H1 (cell line): ENCODE measurements around the gene PACSIN1. TPM values are rescaled to one million over a fixed set of nuclear protein-coding genes. Genes with fewer than 3 reads are reported as not detected.

ENCODE experiments used
- CTCF ChIA-PET: fragments of 300-600 bp; sonication (Branson Sonifier 250); formaldehyde crosslinking; loops from one replicate; lab custom pipeline; 2021; ENCODE audit not compliant: partially characterized antibody; lab: Charles Lee
- POLR2A ChIA-PET: fragments of 300-600 bp; sonication (Branson Sonifier 250); formaldehyde crosslinking; loops from one replicate; lab custom pipeline; 2021; ENCODE audit warnings: inconsistent platforms; ENCODE audit not compliant: partially characterized antibody; lab: Charles Lee
- DNase-seq, 2 experiments: peaks; one replicate each; pipeline versions ENCODE4 v3.0.0 to v3.0.0-alpha.2; 2010 to 2022; ENCODE audit warnings: low spot score in 2 of 2, low read depth in 1 of 2, mixed read lengths in 1 of 2
- FAIRE-seq: peaks from 2 replicates; lab custom pipeline; 2011; peaks lifted over from hg19 to GRCh38; lab: Jason Lieb, UNC
- H2AFZ ChIP-seq: 2 replicates; pipeline ENCODE4 v1.8.1; 2012; ENCODE audit warnings: low read length, inconsistent platforms
- H2AK5ac ChIP-seq: 2 replicates; pipeline ENCODE4 v1.6.1; 2013; ENCODE audit warnings: low read depth, low read length
- H2BK120ac ChIP-seq: replicated peaks from 2 replicates; pipeline ENCODE3; 2013; ENCODE audit warnings: low read depth, low read length, inconsistent platforms
- H2BK12ac ChIP-seq: 2 replicates; pipeline ENCODE4 v1.6.1; 2013; ENCODE audit warnings: low read depth, low read length
- H2BK15ac ChIP-seq: 2 replicates; pipeline ENCODE4 v1.6.1; 2013; ENCODE audit warnings: low read length
- H2BK20ac ChIP-seq: 2 replicates; pipeline ENCODE4 v1.6.1; 2013; ENCODE audit warnings: low read length
- H2BK5ac ChIP-seq: 2 replicates; pipeline ENCODE4 v1.6.1; 2013; ENCODE audit warnings: low read depth, low read length
- H3K14ac ChIP-seq: 2 replicates; pipeline ENCODE4 v1.6.1; 2013; ENCODE audit warnings: inconsistent platforms; ENCODE audit not compliant: insufficient read length
- H3K18ac ChIP-seq: 2 replicates; pipeline ENCODE4 v1.6.1; 2013; ENCODE audit warnings: low read length; ENCODE audit errors: extremely low read depth
- H3K23ac ChIP-seq: 2 replicates; pipeline ENCODE4 v1.6.1; 2013; ENCODE audit warnings: inconsistent platforms; ENCODE audit not compliant: insufficient read length
- H3K23me2 ChIP-seq: 2 replicates; pipeline ENCODE4 v1.6.1; 2013; ENCODE audit warnings: low read depth, low read length
- H3K27ac ChIP-seq: 2 replicates; pipeline ENCODE4 v1.6.1; 2011; ENCODE audit warnings: low read depth, low read length, inconsistent platforms
- H3K27me3 ChIP-seq, 4 experiments: replicated peaks in 1 of 4; 1 replicate in 1 of 4; 2 replicates in 3 of 4; pipeline versions ENCODE4 v1.6.1 to v1.8.1; 2011 to 2013; ENCODE audit warnings: low read length in 3 of 4, mild to moderate bottlenecking in 3 of 4, inconsistent platforms in 2 of 4, mixed read lengths in 2 of 4, moderate library complexity in 1 of 4; ENCODE audit not compliant: control insufficient read depth in 3 of 4, insufficient read depth in 3 of 4; ENCODE audit errors: extremely low read depth in 1 of 4
- H3K36me3 ChIP-seq, 4 experiments: 2 replicates each; pipeline versions ENCODE4 v1.6.1 to v1.8.1; 2011 to 2013; ENCODE audit warnings: mild to moderate bottlenecking in 4 of 4, low read length in 3 of 4, moderate library complexity in 2 of 4, control low read depth in 1 of 4, inconsistent platforms in 1 of 4; ENCODE audit not compliant: insufficient read depth in 4 of 4, control insufficient read depth in 2 of 4
- H3K4ac ChIP-seq: replicated peaks from 2 replicates; pipeline ENCODE3; 2013; ENCODE audit warnings: low read length, low read depth, mixed read lengths, inconsistent platforms; ENCODE audit not compliant: insufficient read length
- H3K4me1 ChIP-seq, 4 experiments: replicated peaks in 1 of 4; 1 replicate in 1 of 4; 2 replicates in 3 of 4; pipeline versions ENCODE4 v1.6.1 to v1.8.1; 2011 to 2013; ENCODE audit warnings: low read length in 3 of 4, inconsistent platforms in 2 of 4, mixed read lengths in 1 of 4; ENCODE audit not compliant: insufficient read depth in 4 of 4, control insufficient read depth in 3 of 4
- H3K4me2 ChIP-seq, 2 experiments: 2 replicates each; pipeline versions ENCODE4 v1.6.1 to v1.8.1; 2011 to 2013; ENCODE audit warnings: low read depth in 2 of 2, low read length in 2 of 2, control low read depth in 1 of 2, inconsistent platforms in 1 of 2, mild to moderate bottlenecking in 1 of 2; ENCODE audit not compliant: insufficient read depth in 1 of 2
- H3K4me3 ChIP-seq, 4 experiments: fragments of 200-600, 300-600 bp in 1 of 4; sonication (generic), shearing (Covaris generic), sonication (Bioruptor Twin) in 1 of 4; 2 replicates each; pipeline versions ENCODE4 v1.5.1 to v1.8.1; 2011 to 2016; ENCODE audit warnings: low read length in 4 of 4, low read depth in 3 of 4, control low read depth in 2 of 4, inconsistent platforms in 2 of 4, mild to moderate bottlenecking in 2 of 4, mixed read lengths in 1 of 4, moderate library complexity in 1 of 4; ENCODE audit not compliant: insufficient read depth in 2 of 4; ENCODE audit errors: extremely low read depth in 1 of 4
- H3K56ac ChIP-seq: replicated peaks from 2 replicates; pipeline ENCODE3; 2013; ENCODE audit warnings: low read depth, mild to moderate bottlenecking, mixed read lengths, low read length, inconsistent platforms; ENCODE audit not compliant: insufficient read length
- H3K79me1 ChIP-seq: 2 replicates; pipeline ENCODE4 v1.6.1; 2013; ENCODE audit warnings: low read depth, low read length, control low read depth
- H3K79me2 ChIP-seq, 2 experiments: 2 replicates each; pipeline versions ENCODE4 v1.6.1 to v1.8.1; 2012 to 2013; ENCODE audit warnings: low read length in 2 of 2, mild to moderate bottlenecking in 2 of 2, inconsistent platforms in 1 of 2; ENCODE audit not compliant: insufficient read depth in 2 of 2, control insufficient read depth in 1 of 2
- H3K9ac ChIP-seq, 4 experiments: replicated peaks in 1 of 4; 1 replicate in 1 of 4; 2 replicates in 3 of 4; pipeline versions ENCODE4 v1.6.1 to v1.8.1; 2011 to 2013; ENCODE audit warnings: low read depth in 3 of 4, low read length in 3 of 4, control low read depth in 2 of 4, mild to moderate bottlenecking in 2 of 4, moderate library complexity in 2 of 4, inconsistent platforms in 1 of 4; ENCODE audit errors: extremely low read depth in 1 of 4
- H3K9me3 ChIP-seq, 2 experiments: 2 replicates each; pipeline versions ENCODE4 v1.6.1 to v1.8.1; 2012 to 2013; ENCODE audit warnings: mild to moderate bottlenecking in 2 of 2, moderate library complexity in 2 of 2, control low read depth in 1 of 2, inconsistent platforms in 1 of 2, low read depth in 1 of 2, low read length in 1 of 2, mixed read lengths in 1 of 2; ENCODE audit not compliant: insufficient read depth in 2 of 2
- H4K20me1 ChIP-seq, 2 experiments: replicated peaks in 1 of 2; 2 replicates each; pipeline versions ENCODE3 to v1.8.1; 2011 to 2013; ENCODE audit warnings: inconsistent platforms in 2 of 2, low read length in 2 of 2, mild to moderate bottlenecking in 1 of 2; ENCODE audit not compliant: insufficient read depth in 2 of 2, control insufficient read depth in 1 of 2
- H4K5ac ChIP-seq: 2 replicates; pipeline ENCODE4 v1.6.1; 2013; ENCODE audit warnings: low read length, low read depth, mixed read lengths, inconsistent platforms; ENCODE audit not compliant: insufficient read length
- H4K8ac ChIP-seq: 2 replicates; pipeline ENCODE4 v1.8.0; 2013; ENCODE audit warnings: mild to moderate bottlenecking, moderate library complexity, low read length, inconsistent platforms; ENCODE audit not compliant: insufficient read depth; ENCODE audit errors: extremely low read depth
- H4K91ac ChIP-seq: replicated peaks from 2 replicates; pipeline ENCODE3; 2013; ENCODE audit warnings: low read length, mixed read lengths, inconsistent platforms; ENCODE audit not compliant: insufficient read length
- ASH2L ChIP-seq: fragments of 200-600, 300-600 bp; sonication (generic); IDR thresholded peaks from one replicate; pipeline ENCODE4 v1.7.1; 2017; ENCODE audit warnings: low read length
- BACH1 ChIP-seq: IDR thresholded peaks from 2 replicates; pipeline ENCODE4 v1.6.1; 2012; ENCODE audit warnings: low read length, improper control_type of control experiment
- CTBP2 ChIP-seq: IDR thresholded peaks from 2 replicates; pipeline ENCODE4 v1.7.0; 2011; ENCODE audit warnings: borderline replicate concordance, mild to moderate bottlenecking, moderate library complexity, mixed read lengths, low read length; ENCODE audit not compliant: insufficient read depth, insufficient read length
- E2F6 ChIP-seq: IDR thresholded peaks from 2 replicates; pipeline ENCODE4 v1.6.1; 2012; ENCODE audit warnings: inconsistent platforms
- HDAC6 ChIP-seq: IDR thresholded peaks from one replicate; pipeline ENCODE4 v1.7.1; 2012; ENCODE audit warnings: low read depth, mild to moderate bottlenecking, inconsistent platforms, low read length, moderate library complexity
- PHF8 ChIP-seq: fragments of 200-600 bp; sonication (generic); conservative IDR thresholded peaks from 2 replicates; pipeline ENCODE4 v1.7.1; 2012; ENCODE audit warnings: low read depth, mild to moderate bottlenecking, inconsistent platforms, low read length, moderate library complexity
- SAP30 ChIP-seq: fragments of 300-600 bp; sonication (generic); IDR thresholded peaks from 2 replicates; pipeline ENCODE4 v1.7.1; 2012; ENCODE audit warnings: low read length, moderate library complexity, mild to moderate bottlenecking, inconsistent platforms; ENCODE audit not compliant: insufficient read depth, insufficient replicate concordance
- TEAD4 ChIP-seq: IDR thresholded peaks from 2 replicates; pipeline ENCODE4 v1.6.1; 2012; ENCODE audit warnings: low read depth, low read length, inconsistent platforms, mixed read lengths
- whole genome bisulfite sequencing, 2 experiments: shearing (Covaris generic) in 1 of 2; methylation state at CpG; one replicate each; pipeline versions ENCODE4 v1.1.6 to v1.1.7; 2013 to 2015; ENCODE audit warnings: low lambda C conversion rate in 2 of 2, mixed read lengths in 2 of 2, inconsistent platforms in 1 of 2, low coverage in 1 of 2, missing lambda C conversion rate in 1 of 2; ENCODE audit not compliant: insufficient replicate concordance in 2 of 2, insufficient coverage in 1 of 2, insufficient read length in 1 of 2; ENCODE audit errors: extremely low coverage in 1 of 2, missing lambda C conversion rate in 1 of 2; 5-methylcytosine and 5-hydroxymethylcytosine counted together
- polyA plus RNA-seq, 7 experiments: library from polyadenylated mRNA; depleted of rRNA in 3 of 7; stranded (reverse) in 5 of 7; unstranded in 2 of 7; fragments of >200 nt in 5 of 7; fragments of 200-250 nt in 2 of 7; gene quantifications; 1 replicate in 5 of 7; 2 replicates in 1 of 7; 4 replicates in 1 of 7; pipeline versions ENCODE4 v1.2.1 to v1.2.3, GENCODE V29; 2011 to 2013; ENCODE audit warnings: missing spikeins in 2 of 7, mixed read lengths in 2 of 7
- total RNA-seq: library from RNA; stranded (reverse); fragmentation: NEBNext Ultra II Directional; extraction: Animal tissue kit (Norgen Biotek cat#: 25700); gene quantifications from 2 replicates; pipeline ENCODE4 v1.2.1, GENCODE V29; 2021

PACSIN1 gene
- total and polyA plus RNA-seq, 2 of the 8 experiments (the other 6 are each of a cell fraction or from before 2014, with no cell fraction given): 5.9 to 11.1 TPM

DNA sequence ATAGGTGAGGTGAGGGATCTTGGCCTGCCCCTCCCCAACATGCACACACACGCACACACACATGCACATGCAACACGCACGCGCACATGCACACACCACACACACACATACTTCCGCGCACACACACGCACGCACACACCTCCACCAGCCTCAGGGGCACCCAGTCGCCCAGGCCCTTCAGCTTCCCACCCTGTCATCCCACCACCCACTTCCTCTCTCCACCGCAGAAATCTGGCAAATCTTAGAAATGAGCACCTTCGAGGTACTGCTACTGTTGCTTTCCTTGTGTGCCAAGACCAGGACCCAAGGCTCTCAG lies 89.1 kb downstream of the PACSIN1 start:
- H3K9ac ChIP-seq: no peak overlapping the region
- POLR2A ChIA-PET: interaction anchor here (0.6 to 1.8 kb wide), 3 partner anchors 18 to 725 kb away, joined by 3 to 4 read pairs (median 3); no protein-coding TSS in a partner anchor
- no peak for FAIRE-seq

More for the DNA sequence above, 89.1 kb downstream of the PACSIN1 start:
- Histone ChIP-seq H3K36me3 (no peaks in the 10 kb centered on the region), H2BK120ac (no peak overlapping the region), H3K79me1 (no peaks in the 10 kb centered on the region), H2AK5ac (0 out of 2 replicates have a peak overlapping the region, but pooled peaks have one; percentile 53), H4K8ac (no peak overlapping the region), H4K91ac (no peak overlapping the region), H3K27ac (no peak overlapping the region), H3K79me2 (no peaks in the 10 kb centered on the region), H3K4ac (no peak overlapping the region), H3K18ac (no peak overlapping the region; the same call in 1 of the 2 replicates), H2BK15ac (no peak overlapping the region), H3K14ac (no peak overlapping the region), H2AFZ (no peak overlapping the region), H3K4me2 (no peak overlapping the region), H2BK5ac (peak overlapping the region; percentile 35), H4K20me1 (peaks cover 0 to 1% of the 10 kb centered on the region in 2 experiments), H2BK20ac (no peak overlapping the region), H3K27me3 (no peaks in the 10 kb centered on the region), H4K5ac (no peak overlapping the region), H3K56ac (no peak overlapping the region), H3K4me3 (no peak overlapping the region), H3K4me1 (peaks cover 0 to 4% (median 0%) of the 10 kb centered on the region in 4 experiments; a peak in 1 of 7 replicates), H3K9me3 (no peaks in the 10 kb centered on the region), H3K23ac (no peak overlapping the region), H3K23me2 (no peaks in the 10 kb centered on the region), H2BK12ac (0 out of 2 replicates have a peak overlapping the region, but pooled peaks have one; percentile 17)
- TF ChIP-seq BACH1 (no peak), HDAC6 (no peak), ASH2L (no peak), PHF8 (no peak), SAP30 (no peak), E2F6 (no peak), CTBP2 (no peak), TEAD4 (no peak)
- CTCF ChIA-PET: interaction anchor here (0.9 to 6.4 kb wide), 11 partner anchors 12 to 95 kb away, joined by 3 to 35 read pairs (median 5); no protein-coding TSS in a partner anchor
- 91% methylated on average over 10 of the region's 11 CpGs; no CpG with 5 or more reads in 1 of the 2 experiments for WGBS, 2 experiments
- DNase-seq: no peak
